ENCODE results near the gene ZNF605. TPM values are rescaled to one million over a fixed set of nuclear protein-coding genes. Genes with fewer than 3 reads are reported as not detected.

Gene ZNF605
- total RNA-seq, 2 donors from 2014 or later = 7.0 to 23.2 TPM

- no peak for DNase-seq (ENCODE audit: low spot score)
- no peak for TF ChIP-seq CTCF (IDR thresholded peaks at IDR 0.05)
- no peak for ATAC-seq (ENCODE audit: insufficient number of reproducible peaks, low FRiP score, low read depth)
- peaks cover 7 to 11% of the 10 kb centered on the region in 2 donors for H3K4me1 ChIP-seq (ENCODE audit: control insufficient read depth in 1 of 2, low read depth in 2 of 2)
- H3K27me3 ChIP-seq (replicated peaks; ENCODE audit: insufficient read depth) = no peaks in the 10 kb centered on the region
- peaks cover 19% of the 10 kb centered on the region for H3K36me3 ChIP-seq
- H3K9me3 ChIP-seq = peaks cover 69% of the 10 kb centered on the region
- no peak overlapping the region for H3K27ac ChIP-seq
- H3K4me3 ChIP-seq = no peak overlapping the region
Measured at GRCh38 chr12:132951649-132952048, 4.5 kb downstream of the ZNF605 start.

- DNase-seq (ENCODE audit: low spot score) (no peak), ATAC-seq (ENCODE audit: insufficient number of reproducible peaks, low FRiP score, low read depth) (no peak)
- no peak overlapping the region for H3K4me3 ChIP-seq
- H3K9me3 ChIP-seq = peaks cover 76% of the 10 kb centered on the region
- no peak for TF ChIP-seq CTCF (IDR thresholded peaks at IDR 0.05)
- H3K27me3 ChIP-seq (replicated peaks; ENCODE audit: insufficient read depth) = no peaks in the 10 kb centered on the region
- no peak overlapping the region for H3K27ac ChIP-seq
- peaks cover 7 to 11% of the 10 kb centered on the region in 2 donors for H3K4me1 ChIP-seq (ENCODE audit: control insufficient read depth in 1 of 2, low read depth in 2 of 2)
- H3K36me3 ChIP-seq = peaks cover 25% of the 10 kb centered on the region
Measured at GRCh38 chr12:132950844-132951535, 5.1 kb downstream of the ZNF605 start.

- Histone ChIP-seq H3K4me3 (no peak overlapping the region), H3K27me3 (replicated peaks; ENCODE audit: insufficient read depth) (no peaks in the 10 kb centered on the region), H3K27ac (no peak overlapping the region), H3K4me1 (ENCODE audit: control insufficient read depth in 1 of 2, low read depth in 2 of 2) (peaks cover 7 to 9% of the 10 kb centered on the region in 2 donors), H3K36me3 (peaks cover 33% of the 10 kb centered on the region), H3K9me3 (peaks cover 81% of the 10 kb centered on the region)
- no peak for TF ChIP-seq CTCF (IDR thresholded peaks at IDR 0.05)
- no peak for DNase-seq (ENCODE audit: low spot score)
- no peak for ATAC-seq (ENCODE audit: insufficient number of reproducible peaks, low FRiP score, low read depth)
Measured at GRCh38 chr12:132949936-132950837, 5.9 kb downstream of the ZNF605 start.

- Histone ChIP-seq H3K36me3 (peaks cover 50% of the 10 kb centered on the region), H3K4me1 (ENCODE audit: control insufficient read depth in 1 of 2, low read depth in 2 of 2) (no peaks in the 10 kb centered on the region), H3K4me3 (no peak overlapping the region), H3K27ac (no peak overlapping the region), H3K27me3 (replicated peaks; ENCODE audit: insufficient read depth) (no peaks in the 10 kb centered on the region), H3K9me3 (peaks cover 92% of the 10 kb centered on the region)
- TF ChIP-seq CTCF (IDR thresholded peaks at IDR 0.05) = no peak
- no peak for DNase-seq (ENCODE audit: low spot score)
- no peak for ATAC-seq (ENCODE audit: insufficient number of reproducible peaks, low FRiP score, low read depth)
Measured at GRCh38 chr12:132948146-132949066, 7.7 kb downstream of the ZNF605 start.
